GM15510 (cell line): ENCODE results near the gene AQP9.

Source experiments
- POLR2A ChIP-seq: IDR thresholded peaks from 3 replicates; pipeline ENCODE4 v1.6.1; 2011; ENCODE audit warnings: borderline replicate concordance; ENCODE audit not compliant: insufficient read length; ENCODE audit errors: extremely low read depth

The AQP9 gene

DNA sequence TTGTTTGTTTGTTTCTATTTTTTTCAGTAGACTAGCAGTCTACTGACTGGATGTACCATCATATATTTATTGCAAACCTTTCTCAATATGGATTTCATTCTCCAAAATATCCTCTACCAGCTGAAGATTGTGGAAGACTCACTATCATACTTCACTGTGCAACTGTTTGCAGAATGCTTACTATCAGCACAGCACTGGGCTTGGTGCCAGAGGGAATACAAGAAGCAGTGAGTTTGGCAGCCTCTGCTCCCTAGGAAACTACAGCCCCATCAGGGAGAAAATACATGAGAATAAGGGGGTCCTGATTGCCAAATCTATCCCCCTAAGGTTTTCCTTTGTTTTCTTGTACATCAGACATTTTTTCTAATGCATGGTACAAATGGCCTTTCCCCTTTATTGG is 27.5 kb downstream of the AQP9 start:
- no peak for TF ChIP-seq POLR2A

DNA sequence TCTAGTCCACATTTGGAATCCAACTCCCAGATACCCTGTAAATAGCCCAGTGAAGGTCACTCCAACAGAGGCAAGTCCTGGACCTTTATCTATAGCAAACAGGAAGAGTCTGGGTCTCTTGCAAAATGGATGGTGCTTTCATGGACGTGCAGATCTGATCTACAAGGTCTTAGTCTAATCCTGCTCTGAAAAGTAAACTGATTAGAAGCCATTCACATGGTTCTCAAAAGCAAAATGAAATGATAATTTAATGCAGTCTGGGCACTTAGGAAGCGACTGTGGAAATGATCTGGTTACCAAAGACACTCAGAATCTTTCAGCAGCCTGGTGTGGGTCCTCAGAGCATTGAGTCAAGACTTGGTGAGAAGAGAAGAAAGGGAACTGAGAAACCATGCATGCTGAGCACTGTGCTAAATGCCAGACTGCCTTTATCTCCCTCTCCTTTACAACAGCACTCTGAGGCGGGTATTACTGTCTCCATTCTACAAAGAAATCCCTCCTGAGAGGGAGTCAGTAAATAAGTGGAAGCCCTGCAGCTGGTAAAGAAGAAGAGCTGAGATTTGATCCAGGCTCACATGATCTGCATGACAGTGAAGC is 29.0 kb downstream of the AQP9 start:
- no peak for TF ChIP-seq POLR2A

DNA sequence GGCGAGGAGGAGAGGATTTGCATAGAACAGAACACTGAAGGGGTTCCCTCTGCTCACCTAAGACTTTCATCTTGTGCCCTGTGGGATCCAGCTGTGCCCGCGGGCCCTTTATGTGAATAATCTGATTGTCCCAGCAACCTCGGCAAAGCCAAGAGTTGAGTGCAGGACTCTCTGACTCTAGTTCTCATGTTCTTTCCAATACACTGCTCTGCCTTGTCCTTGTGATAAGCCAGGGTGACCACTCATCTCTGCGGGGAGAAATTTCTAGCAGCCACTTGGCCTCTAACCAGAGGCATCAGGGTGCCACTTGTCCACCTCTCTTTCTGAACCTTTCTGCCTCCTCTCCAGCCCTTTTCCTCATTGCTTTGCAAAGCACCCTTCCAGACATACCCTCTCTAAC is 31.8 kb downstream of the AQP9 start:
- no peak for TF ChIP-seq POLR2A

DNA sequence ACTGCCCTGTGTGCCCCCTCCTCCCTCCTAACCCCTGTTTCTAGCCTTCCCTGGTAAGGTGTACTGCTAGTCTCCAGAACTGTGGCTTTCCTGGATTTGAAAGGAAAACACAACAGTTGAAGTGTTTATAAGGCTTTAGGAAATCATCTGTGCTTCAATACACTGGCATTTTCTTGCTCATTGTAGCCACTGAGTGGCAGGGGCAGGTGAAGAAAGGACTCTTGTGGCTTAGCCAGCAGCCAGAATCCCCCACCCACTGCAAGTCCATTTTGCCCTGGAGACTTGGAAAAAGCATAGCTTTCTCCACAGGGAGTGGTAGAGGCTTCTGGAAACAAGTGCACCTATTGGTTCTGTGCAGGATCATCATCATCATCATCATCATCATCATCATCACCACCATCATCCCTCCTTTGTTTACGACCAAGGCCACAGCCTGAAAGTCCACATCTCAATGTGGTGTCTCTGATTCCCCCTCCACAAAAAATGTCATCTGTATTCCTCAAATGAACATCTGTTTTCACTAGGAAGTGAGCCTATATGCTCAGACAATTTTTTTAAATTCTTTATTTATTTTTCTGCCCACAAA is 33.4 kb downstream of the AQP9 start:
- TF ChIP-seq POLR2A, result no peak

DNA sequence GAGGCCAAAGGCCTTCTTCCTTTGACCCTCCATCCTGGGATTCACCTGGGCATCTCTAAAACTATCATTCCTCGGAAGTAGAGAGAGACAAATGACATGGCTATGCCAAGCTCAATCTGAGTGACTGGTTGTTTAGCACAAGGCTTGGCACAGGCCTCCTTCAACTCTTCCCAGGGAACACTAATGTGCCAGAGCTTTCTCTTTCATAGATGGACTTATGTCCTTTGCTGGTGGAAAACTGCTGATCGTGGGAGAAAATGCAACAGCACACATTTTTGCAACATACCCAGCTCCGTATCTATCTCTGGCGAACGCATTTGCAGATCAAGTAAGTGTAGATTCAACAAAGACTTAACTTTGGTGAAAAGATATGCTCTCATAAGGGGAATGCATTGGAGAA is 36.5 kb downstream of the AQP9 start:
- no peak for TF ChIP-seq POLR2A

DNA sequence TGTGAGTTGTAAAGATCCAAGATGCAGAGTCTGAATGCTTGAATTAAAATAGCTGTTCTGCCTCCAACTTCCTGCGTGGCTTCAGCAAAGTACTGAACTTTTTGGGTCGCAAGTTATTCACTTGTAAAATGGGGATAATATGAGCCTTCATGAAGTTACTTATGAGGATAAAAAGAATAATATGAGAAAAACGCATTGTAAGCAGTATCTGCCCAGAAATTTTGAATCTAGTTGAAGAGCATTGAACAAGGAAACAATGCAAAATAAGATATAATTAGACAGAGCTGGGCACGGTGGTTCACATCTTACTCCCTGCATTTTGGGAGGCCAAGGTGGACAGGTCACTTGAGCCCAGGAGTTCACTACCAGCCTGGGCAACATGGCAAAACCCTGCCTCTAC is 37.8 kb downstream of the AQP9 start:
- TF ChIP-seq POLR2A, result no peak

DNA sequence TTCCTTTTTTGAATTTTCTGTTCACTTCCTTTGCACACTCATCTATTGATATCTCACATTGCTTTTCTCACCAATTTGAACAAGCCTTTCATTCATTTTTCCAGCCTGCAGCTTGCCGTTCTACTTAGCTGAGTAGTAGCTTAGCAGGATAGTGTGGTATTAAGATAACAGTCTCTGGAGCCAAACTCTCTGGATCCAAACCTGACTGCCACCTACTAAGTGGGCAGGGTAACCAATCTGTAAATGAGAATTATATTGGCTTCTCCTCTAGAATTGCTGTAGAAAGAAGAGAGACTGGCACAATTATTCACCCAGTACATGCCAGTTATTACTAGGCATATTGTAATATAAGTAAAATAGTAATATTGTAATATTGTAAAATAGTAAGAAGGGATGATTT is 40.5 kb downstream of the AQP9 start:
- TF ChIP-seq POLR2A, result no peak

DNA sequence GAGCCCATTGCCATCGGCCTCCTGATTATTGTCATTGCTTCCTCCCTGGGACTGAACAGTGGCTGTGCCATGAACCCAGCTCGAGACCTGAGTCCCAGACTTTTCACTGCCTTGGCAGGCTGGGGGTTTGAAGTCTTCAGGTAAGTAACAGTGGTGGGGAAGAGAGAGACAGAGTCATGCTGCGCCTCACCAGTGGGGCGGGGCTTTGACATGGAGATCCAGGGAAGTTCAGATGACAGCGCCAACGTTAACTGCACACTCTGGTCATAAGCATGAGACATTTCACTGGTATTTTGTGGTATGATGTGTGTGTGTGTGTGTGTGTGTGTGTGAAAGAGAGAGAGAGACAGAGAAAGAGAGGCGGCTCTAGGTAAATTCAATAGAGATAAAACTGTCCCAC is 41.0 kb downstream of the AQP9 start:
- TF ChIP-seq POLR2A, result no peak

DNA sequence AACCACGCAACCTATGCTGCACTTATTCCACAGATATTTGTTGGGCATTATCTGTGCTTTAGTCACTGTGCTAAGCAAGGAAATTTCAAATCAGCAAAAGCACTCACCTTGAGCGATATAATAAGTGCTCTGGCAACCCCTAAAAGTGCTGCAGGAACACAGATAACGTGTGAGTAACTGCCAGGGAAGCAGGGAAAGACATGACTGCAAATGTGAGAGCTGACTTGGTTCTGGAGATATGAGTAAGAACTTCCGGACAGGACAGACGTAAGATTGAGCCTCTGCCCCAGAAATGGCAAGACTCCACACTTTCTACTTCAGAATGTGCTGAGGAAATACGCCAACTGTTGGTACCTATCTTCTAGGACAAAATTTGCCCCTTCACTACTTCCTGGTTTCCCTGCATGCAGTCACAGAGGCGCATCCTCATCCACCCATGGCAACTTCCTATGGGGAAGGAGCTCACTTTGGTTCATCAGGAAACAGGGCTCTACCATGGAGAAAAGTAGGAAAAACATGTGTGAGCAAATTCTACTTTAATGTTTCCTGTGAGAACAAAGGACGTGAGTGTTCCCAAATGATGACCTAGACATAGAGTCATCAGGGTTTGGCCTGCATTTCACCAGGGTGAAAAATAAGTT is 41.7 kb downstream of the AQP9 start:
- no peak for TF ChIP-seq POLR2A

DNA sequence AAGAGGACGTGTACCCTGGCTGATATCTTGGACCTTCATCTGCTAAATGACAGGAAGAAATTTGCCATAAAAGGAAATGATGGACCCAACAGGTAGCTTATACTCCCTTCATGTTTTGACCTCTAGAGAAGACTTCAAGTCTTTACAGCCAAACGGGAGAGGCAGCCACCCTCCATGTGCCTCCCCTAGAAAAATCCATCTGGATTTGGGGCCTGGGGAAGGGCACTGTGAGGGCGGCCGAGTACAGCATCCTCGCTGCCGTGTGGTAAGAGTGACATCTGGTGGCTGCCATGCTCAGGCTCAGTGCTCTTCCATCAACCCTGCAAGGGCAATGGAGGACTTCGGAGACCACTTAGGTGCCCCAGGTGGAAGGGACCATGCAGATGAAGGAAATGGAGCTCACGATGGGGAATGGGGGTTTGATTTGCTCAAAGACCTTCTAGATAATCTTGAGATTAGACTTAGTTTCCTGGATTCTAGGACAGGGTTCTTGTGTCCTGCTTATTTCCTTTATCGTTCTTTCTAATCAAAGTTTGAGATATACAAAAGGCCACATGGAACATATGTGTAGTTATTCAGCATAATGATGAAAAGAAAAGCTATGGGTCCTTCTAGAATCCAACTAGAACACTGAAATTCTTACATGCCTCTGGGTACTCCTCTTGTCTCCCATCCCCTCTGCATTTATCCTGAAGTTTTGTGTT is 44.4 kb downstream of the AQP9 start:
- TF ChIP-seq POLR2A, result no peak

DNA sequence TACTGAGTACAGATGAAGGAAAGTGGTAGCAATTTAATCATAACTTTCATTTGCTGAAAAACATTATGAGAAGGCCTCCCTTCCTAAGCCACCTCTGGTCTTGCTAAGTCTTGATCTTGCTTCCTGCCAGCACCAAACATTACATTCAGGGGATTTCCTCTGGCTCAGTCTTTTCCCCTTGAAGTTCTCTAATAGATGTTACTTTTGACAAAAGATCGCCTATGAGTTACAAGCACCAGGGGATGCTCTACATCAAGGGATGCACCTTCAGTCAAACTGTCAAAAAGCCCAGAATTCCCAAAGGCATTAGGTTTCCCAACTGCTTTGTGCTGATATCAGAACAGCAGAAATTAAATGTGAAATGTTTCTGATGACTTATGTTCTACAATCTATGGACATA is 47.3 kb downstream of the AQP9 start:
- TF ChIP-seq POLR2A, result no peak

DNA sequence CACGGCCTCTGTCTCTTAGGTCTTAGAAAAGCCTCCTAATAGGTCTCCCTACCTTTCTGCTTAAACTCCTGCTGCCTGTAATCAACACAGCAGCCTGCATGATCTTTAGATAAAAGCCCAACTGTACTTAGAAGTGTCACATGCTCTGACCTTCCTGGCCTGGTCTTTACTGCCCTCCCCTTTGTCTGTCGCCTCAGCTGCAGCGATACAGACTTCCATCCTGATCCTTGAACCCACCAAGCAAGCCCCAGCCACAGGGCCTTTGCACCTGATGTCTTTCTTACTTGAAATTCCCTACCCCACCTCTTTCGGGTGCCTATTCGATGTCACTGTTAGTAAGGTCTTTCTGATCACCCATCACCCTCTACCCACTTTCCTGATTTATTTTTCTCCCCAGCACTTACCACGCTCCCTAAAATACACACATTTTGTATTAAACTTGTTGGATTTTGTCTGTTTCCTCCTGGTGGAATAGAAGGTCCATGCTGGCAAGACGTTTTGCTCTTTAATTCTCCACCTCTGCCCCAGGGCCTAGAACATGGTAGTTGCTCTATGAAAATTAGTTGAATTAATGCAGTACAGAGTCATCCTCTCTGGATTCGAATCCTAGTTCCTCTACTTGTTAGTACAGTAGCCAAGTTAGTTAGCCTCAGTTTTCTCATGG is 51.1 kb downstream of the AQP9 start:
- no peak for TF ChIP-seq POLR2A

DNA sequence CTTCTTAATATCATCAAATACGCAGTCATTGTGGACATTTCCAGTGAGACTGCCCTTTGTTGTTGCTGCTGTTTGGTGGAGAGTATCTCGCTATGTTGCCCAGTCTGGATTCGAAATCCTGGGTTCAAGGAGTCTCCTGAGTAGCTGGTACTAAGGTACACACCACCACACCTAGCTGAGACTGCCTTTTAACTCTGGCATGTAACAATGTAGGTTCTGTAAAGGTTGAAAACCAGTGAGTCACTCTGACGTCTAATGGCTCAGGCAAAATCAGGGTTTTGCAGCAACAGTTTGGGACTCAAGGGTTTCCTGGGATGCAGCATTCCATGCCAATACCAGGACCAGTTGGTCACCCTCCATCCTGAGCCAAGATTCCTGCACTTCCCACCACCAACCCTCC is 52.2 kb downstream of the AQP9 start:
- no peak for TF ChIP-seq POLR2A

DNA sequence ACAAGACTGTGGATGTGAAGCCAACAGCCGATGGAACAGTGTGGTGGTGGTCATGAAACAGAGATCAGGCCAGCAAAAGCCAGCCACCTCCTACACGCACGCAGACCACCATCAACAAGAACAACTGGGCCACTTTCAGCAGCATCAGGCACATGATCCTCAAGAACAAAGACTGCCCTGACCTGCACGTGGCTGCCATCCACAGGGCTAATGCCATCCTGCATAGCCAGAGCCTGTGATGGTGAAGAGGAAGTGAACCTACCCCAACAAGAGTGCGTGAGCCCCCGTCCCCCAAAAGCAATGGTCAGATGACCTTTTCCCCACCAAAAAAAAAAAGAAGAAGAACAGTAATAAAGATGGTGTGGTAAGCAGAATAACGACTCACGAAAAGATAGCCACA is 62.6 kb downstream of the AQP9 start:
- no peak for TF ChIP-seq POLR2A

DNA sequence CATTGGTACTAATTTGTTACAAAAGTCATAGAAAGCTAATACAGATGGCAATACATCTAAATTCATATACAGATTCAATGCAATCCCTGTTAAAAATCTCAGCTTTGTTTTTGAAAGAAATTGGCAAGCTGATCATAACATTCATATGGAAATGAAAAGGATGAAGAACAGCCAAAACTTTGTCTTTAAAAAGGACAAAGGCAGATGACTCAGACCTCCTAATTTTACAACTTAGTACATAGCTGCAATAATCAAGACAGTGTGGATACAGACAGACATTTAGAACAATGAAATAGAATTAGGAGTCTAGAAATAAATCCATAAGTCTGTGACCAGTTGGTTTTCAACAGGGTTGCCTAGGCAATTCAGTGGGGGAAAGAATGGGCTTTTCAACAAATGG is 63.3 kb downstream of the AQP9 start:
- no peak for TF ChIP-seq POLR2A
